Erythroblast (primary cell): ENCODE data around the gene WFDC1.

Experiments
- DNase-seq, 2 experiments: peaks; one replicate each; lab custom pipeline; 2025; lab: John Stamatoyannopoulos, UW
- GATA1 ChIP-seq: IDR thresholded peaks from 2 replicates; pipeline ENCODE4 v1.6.1; 2011; ENCODE audit warnings: low read depth, mild to moderate bottlenecking, control low read depth, low read length, moderate library complexity
- POLR2A ChIP-seq: IDR thresholded peaks from 2 replicates; pipeline ENCODE4 v1.6.1; 2011; ENCODE audit warnings: mild to moderate bottlenecking, low read length

The WFDC1 gene

DNA sequence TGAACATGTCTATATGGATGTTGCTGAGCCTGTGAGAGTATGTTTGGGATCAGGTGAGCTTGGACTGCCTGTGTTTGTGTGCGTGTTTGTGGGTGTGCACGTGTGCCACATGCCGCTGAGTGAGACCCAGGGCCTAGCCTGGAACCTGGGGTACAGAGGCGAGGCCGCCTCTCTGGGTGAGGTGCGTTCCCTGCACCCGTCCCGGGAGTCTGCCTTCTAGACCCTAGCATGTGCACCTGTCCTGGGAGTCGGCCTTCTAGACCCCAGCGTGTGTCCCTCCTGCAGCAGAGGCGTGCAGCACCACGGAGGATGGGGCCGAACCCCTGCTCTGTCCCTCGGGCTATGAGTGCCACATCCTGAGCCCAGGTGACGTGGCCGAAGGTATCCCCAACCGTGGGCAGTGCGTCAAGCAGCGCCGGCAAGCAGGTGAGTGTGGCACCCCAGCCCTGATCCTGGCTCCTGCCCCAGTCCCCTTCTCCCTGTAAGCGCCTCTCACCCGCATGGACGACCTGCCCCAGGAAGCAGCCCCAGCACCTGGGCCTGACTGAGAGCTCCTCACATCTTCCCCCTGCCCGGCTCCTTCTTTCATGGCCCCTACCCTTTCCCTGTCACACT, 24.6 kb downstream of the WFDC1 start:
- no peak for DNase-seq
- TF ChIP-seq GATA1 (no peak), POLR2A (no peak)

DNA sequence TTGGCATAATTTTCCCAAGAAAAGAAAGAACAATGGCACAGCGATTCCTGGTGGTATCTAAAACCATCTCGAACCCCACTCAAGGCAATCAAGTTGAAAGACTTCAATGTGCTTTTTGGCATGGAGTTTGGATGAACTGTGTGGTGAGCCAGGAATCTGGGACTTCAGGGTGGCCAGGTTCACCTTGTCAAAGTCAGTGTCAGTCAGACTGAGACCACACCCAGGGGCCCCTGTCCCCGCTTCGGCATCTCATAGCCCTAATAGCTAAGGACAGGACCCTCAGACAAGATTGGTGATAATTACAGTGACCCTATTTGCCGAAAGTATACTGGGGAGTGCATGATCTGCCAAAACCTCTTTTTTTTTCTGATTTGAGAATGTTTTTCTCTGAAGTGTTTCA, 25.8 kb downstream of the WFDC1 start:
- no peak for TF ChIP-seq POLR2A
- TF ChIP-seq GATA1, result no peak
- DNase-seq, result no peak

DNA sequence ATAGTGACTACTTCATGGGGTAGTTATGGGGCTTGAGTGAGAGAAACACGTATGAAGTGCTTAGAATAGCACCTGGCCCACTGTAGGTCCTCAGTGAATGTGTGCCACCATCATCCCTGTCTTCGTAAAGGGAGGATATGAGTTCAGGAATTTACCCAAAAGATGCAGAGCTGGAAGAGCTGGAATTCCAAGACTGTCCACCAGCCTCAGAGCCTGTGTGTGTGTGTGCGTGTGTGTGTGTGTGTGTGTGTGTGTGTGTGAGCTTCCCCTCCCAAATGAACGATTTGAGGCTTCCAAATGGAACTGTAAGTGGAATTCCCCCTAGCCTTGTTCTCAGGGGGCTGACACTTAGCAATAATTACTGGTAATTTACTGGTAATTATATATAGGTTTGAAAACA, 27.3 kb downstream of the WFDC1 start:
- no peak for TF ChIP-seq POLR2A
- no peak for TF ChIP-seq GATA1
- DNase-seq, result no peak

DNA sequence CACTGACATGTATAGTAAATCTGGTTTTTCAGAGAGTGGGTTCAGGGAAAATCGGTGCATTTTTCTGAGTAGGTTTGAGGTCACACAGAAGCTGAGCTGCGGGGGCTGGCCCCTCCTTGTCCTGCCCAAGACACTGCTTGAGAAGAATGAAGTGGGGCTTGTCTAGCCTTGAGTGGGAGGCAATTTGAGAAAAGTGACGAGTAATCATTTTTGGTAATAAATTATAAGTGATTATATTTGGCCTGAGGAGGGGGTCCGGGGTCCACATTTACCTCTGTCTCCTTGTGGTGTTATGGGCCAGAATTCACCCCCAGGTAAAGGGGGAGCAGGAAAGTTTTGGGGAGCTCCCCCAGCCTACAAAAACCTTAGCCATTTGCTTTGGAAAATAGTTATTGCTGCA, 28.1 kb downstream of the WFDC1 start:
- TF ChIP-seq GATA1 (no peak), POLR2A (no peak)
- DNase-seq, result no peak

- TF ChIP-seq GATA1 (no peak), POLR2A (no peak)
- DNase-seq, result no peak
Measured at GRCh38 chr16:84323606-84324005, 28.9 kb downstream of the WFDC1 start.

- DNase-seq, result no peak
Measured at GRCh38 chr16:84324434-84325262, 30.0 kb downstream of the WFDC1 start.

GRCh38 chr16:84326545-84326944, 31.9 kb downstream of the WFDC1 start:
- DNase-seq, result no peak
- TF ChIP-seq POLR2A (no peak), GATA1 (no peak)

More at GRCh38 chr16:84324434-84325262, 30.0 kb downstream of the WFDC1 start:
- TF ChIP-seq GATA1 (no peak), POLR2A (no peak)

DNA sequence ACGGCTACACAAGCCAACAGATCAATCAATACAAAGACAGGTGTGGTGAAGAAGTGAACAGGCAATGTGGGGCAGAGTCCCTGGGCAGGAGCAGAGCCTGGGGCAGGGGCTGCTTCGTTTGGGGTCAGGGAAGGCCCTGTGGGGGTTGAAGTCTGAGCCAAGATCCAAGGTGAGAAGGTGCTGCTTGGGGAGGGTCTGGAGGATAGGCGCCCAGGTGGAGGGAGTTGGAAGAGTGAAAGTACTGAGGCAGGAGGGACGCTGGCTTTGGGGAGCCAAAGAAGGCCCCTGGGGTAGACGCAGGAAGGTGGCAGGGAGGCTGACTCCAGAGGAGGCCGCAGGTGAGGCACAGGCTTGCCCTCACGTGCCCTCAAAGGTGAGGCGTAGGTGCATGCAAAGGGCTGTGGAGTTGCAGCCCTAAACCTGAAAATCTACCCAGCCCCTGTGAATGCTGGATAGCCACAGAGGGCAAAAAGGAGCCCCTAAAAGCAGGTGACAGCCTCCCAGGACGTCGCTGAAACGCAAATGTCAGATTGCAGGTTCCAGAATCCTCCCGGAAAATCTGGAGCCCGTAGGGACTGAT, 33.3 kb downstream of the WFDC1 start:
- no peak for DNase-seq
- TF ChIP-seq GATA1, result no peak
- no peak for TF ChIP-seq POLR2A

DNA sequence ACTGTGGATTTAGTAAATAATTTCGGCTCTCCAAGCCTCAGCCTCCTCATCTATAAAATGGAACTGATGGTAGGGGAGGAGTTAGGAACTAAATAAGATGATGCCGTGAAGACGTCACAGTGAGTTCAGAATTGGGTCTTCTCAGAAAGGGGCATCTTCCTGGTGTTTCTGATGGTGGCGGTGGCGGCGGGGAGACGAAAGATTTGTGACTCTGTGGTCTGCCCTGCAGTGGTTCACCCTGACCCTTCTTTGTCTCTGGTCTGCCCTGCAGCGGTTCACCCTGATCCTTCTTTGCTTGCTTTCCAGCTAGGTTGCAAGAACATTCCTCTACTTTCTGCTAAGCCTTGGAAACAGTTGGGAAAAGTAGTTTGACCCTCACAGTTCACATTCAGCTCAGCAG, 34.3 kb downstream of the WFDC1 start:
- no peak for DNase-seq

GRCh38 chr16:84329843-84330684, 35.4 kb downstream of the WFDC1 start:
- no peak for TF ChIP-seq POLR2A
- TF ChIP-seq GATA1, result no peak
- DNase-seq, result no peak

More for the DNA sequence above, 34.3 kb downstream of the WFDC1 start:
- TF ChIP-seq GATA1, result no peak
- TF ChIP-seq POLR2A, result no peak

DNA sequence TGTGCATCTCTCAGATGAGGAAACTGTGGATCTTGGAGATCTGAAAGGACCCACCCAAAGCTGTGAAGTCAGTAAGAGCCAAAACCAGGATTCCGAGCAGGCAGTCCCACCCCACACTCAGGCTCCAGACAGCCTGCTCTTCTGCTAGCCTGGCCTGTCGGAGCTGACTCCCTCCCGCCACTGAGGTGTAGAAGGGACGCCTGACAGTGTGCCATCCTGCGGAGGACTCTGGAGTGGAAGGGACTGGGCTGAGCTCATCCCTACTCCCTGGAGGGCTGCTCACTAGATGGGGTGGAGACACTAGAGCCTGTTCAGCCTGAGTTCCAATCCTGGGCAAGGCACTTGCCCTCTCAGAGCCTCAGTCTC, 36.0 kb downstream of the WFDC1 start:
- DNase-seq, result no peak
- no peak for TF ChIP-seq GATA1
- TF ChIP-seq POLR2A, result no peak

- TF ChIP-seq GATA1 (no peak), POLR2A (no peak)
- DNase-seq, result no peak
Measured at GRCh38 chr16:84331998-84332780, 37.5 kb downstream of the WFDC1 start.
